ENCODE results near the gene NDUFA13. TPM values are rescaled to one million over a fixed set of nuclear protein-coding genes. Genes with fewer than 3 reads are reported as not detected.

The NDUFA13 gene
- total RNA-seq, 1 donor from 2014 or later: 369 TPM

DNA sequence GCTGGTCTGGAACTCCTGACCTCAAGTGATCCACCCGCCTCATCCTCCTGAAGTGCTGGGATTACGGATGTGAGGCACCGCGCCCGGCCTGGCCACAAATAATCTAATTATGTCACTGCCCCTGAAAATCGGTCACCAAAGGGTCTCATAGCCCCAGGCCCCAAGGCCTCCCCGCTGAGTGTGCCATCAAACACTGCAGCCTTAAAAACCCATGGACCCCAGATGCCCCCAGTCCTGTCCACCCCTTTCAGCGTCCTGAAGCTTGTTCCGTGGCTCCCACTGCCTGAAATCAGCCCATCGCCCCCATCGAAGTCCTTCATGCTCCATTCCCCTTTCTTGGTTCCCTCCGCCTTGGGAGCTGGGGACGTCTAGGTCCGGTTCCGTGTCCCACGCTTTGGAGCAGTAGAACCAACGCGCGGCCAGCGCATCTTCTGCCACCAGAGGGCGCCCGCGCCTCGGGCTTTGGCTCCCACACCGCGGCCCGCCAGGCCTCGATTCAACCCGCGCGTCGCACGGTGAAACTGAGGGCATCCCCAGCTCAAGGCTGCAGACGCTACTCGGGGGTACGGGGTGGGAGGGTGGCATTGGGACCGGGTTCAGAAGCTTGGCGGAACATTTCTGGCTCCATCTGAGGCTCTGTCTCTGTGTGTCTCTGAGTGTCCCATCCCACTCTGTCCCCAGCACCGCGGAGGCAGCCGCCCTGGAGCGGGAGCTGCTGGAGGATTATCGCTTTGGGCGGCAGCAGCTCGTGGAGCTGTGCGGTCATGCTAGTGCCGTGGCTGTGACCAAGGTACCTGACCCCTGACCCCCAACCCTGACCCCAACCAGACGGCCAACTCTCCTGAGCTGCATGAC is 16.2 kb downstream of the NDUFA13 start:
- intact Hi-C loops (cut with micrococcal nuclease): loop anchor here (1.0 to 5.0 kb wide), 3 partner anchors 111 to 245 kb away; partner anchors contain the start of genes ATP13A1 and GMIP

DNA sequence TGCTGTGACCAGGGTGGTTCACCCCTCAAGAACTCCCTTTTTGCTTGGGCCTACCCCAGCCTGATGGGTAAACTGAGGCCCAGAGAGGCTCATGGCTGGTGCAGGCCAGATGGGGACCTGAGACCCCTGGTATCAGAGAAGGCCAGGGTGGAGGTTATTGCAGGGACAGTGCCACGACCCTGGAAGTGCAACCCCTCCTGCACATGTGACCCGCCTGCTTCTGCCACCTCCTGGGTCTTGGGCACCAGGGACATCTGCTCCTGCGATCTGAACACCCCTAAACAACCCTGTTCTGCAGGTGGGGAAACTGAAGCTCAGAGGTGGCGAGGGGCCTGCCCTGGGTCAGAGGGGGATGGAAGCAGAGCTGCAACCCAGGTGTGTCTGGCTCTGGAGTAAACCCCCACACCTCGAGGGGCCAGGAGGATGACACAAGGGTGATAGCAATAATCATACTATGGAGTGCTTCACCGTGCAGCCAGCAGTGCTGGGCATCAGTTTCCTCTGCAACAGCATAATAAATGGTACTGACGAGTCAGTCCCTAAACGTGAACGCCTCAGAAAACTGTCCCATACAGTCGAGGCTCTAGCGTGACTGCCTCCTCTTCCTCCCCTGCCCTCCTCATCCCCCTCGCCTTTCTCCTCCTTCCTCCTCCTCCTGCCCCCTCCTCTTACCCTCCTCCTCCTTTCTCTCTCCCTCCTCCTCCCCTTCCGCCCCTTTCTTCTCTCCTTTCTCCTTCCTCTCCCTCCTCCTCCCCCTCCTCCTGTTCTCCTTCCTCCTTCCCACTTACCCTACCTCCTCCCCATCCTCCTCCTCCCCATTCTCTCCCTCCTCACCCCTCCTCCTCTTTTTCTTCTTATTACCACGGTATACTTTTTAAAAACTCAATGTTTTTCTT is 17.0 kb downstream of the NDUFA13 start:
- intact Hi-C loops (cut with micrococcal nuclease): loop anchor here (1.0 to 5.0 kb wide), 3 partner anchors 110 to 244 kb away; partner anchors contain the start of genes ATP13A1 and GMIP

DNA sequence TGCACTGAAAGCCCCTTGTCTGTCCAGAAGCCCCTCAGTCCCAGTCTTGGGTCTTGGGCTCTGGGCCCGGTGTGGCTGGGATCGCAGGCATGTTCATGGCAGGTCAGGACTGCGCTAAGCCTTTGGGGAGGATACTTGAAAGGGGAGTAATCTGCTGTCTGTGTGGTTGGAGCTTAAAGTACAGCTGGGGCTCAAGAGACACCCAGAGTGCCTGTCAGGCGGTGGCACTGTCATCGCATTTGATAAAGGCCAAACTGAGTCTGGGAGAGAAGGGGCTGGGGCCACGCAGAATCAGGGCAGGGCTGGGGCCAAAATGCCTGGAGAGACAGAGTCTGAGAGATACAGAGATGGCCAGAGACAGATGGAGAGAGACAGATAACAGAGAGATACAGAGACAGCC is 17.8 kb downstream of the NDUFA13 start:
- intact Hi-C loops (cut with micrococcal nuclease): loop anchor here (5.0 kb wide), 2 partner anchors 128 to 243 kb away; partner anchors contain the start of gene ATP13A1

DNA sequence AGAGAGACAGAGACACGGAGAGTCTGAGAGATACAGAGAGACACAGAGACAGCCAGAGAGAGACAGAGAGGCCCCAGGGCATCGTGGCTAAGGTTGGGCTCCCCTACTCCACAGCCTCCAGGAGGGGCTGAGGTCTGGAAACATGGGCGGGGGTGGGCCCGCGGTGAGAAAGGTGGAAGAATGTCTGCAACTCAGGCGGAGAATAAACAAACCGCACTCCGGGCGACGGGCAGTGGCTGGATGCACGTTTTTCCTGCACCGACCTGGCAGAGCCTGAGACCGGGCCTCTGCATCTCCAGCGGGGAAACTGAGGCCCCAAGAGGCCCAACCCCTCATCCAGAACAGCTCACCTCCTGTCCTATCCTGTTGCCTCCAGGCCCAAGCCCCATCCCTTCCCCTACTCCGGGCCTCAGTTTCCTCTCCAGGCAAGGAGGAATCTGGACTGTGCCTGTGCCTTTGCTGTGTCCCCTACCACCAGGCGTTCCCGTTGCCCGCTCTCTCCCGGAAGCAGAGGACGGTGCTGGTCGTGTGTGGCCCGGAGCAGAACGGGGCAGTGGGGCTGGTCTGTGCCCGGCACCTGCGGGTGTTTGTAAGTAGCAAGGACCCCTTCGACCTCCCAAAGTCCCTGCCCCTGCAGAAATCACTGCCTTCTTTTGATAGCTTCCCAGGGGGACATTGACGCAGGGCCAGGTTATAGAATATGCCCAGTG is 18.7 kb downstream of the NDUFA13 start:
- intact Hi-C loops (cut with micrococcal nuclease): loop anchor here (5.0 kb wide), 2 partner anchors 128 to 243 kb away; partner anchors contain the start of gene ATP13A1

DNA sequence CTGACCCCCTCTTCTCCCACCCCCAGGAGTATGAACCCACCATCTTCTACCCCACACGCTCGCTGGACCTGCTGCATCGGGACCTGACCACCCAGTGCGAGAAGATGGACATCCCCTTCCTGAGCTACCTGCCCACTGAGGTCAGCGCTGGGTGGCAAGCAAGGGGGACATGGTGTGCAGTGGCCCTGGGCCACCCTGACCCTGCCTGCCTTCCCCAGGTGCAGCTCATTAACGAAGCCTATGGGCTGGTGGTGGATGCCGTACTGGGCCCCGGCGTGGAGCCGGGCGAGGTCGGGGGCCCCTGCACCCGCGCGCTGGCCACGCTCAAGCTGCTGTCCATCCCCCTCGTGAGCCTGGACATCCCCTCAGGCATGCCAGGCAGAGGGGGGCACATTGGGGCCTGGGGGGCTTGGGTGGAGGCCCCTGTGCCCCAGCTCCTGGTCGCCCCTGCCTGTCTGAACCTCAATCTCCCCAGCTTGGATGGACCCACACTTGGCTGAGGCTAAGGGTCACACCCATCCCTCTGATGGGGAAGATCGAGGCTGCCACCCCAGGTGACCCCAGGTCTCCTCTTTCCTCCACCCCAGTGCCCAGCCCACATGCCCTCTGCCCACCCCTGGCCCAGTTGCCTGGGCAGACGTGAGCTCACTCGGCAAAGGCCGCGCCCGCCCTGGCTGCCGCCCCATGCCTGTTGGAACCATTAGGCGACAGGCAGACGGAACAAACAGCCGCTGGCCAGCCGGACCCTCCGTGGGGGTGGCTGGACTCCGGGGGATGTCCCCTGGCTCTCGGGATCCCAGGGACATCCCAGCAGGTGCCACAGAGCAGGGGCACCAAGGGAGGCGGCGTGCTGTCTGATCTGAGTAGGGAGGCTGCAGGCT is 19.5 kb downstream of the NDUFA13 start:
- intact Hi-C loops (cut with micrococcal nuclease): no loop called here

DNA sequence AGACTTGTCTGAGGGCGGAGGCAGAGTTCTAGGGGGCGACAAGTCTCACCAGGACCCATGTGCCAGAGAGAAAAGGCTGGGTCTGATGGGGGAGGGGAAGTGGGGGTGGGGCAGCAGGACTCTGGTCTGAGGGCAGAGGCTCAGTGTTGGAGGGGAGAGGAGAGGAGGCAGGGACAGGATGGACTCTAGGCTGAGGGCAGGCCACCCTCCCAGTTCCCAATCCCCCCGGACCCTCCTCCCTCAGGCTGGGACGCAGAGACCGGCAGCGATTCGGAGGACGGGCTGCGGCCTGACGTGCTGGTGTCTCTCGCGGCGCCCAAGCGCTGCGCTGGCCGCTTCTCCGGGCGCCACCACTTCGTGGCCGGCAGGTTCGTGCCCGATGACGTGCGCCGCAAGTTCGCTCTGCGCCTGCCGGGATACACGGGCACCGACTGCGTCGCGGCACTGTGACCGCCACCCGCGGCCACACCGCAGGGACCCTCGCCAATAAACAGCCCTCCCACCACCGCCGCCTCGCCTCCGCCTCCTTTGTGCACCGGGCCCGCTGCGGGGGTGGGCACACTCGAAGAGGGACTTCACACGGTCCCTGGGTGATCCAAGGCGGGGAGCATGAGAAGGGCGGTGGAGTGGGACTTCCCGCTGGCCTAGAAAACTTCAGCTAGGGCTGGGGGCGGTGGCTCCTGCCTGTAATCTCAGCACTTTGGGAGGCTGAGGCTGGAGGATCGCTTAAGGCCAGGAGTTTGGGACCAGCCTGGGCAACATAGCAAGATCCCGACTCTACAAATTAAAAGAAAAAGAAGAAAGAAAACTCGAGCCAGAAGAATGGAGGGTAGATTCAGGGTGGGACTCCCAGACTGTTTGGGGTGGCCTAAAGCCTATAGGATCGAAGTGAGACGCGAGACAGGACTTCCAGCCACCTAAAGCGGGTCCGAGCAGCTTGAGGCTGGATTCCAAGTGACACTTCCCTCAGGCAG is 21.3 kb downstream of the NDUFA13 start:
- intact Hi-C loops (cut with micrococcal nuclease): no loop called here

DNA sequence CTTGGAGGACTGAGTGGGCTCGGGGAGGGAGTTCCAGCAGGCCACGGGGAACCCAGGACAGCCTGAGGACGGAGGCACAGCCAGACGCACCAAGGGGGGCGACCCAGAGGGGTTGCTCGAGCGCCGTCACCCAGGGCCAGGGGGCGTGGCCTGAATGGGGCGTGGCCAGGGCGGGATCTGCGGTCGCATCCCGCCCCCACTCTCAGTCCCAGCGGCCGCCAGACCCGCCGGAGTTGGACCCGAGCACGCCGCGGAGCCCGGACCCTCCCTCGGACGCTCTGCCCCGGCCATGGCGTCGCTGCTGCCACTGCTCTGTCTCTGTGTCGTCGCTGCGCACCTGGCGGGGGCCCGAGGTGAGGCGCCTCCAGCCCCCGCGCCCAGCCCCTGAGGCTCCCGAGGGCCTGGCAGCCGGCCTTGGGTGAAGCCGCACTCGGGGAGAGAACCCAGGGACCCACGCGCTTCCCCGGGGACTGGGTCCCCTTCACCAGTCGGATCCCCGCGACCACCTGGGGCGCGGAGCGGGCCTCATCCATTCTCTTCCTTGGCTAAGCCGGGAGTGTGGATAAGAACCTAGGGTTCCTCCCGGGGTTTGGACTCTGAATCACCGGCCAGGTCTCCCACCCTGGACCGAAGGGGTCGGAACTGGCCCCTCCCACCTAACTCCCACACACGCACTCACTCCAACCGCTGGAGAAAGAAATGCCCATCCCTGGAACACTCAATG is 22.2 kb downstream of the NDUFA13 start, which contains the start of gene CILP2:
CILP2 (plus strand) TSS at position 205 of the 724 bp plus-strand sequence; CDS start at position 290, 85 bp downstream.
- intact Hi-C loops (cut with micrococcal nuclease): no loop called here

DNA sequence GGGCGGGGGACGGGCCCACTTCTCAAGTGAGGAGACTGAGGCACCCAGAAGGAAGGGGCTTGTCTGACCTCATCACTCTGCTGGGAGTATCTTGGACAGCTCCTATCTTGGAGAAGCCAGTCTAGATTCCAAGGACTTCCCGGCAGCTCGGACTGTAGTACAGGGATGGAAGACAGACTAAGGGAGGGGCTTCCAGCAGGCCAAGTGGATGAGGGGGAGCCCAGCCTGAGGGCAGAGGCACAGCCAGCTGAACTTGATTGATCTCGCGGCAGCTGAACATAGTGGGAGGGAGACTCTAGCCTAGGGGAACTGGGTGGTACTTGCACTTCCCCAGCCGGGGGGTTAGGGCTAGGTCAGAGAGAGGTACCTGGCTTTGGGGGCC is 22.8 kb downstream of the NDUFA13 start:
- intact Hi-C loops (cut with micrococcal nuclease): no loop called here

DNA sequence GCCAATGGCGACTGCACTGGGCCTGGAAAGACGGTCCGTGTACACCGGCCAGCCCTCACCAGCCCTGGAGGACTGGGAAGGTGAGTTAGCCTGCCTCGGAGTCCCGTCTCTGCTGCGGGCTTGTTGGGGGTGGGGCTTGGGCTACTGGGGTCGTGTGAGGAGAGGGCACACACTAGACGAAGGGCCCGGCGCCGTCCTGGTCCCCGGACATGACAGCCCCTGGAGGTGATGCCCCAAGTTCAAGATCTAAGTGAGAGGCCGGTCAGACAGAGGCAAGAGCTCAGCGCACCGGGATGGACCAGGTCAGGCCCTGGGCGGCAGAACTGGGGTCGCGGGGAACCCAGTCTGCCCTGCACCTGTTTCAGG is 23.7 kb downstream of the NDUFA13 start:
- intact Hi-C loops (cut with micrococcal nuclease): loop anchor here (5.0 kb wide), 1 partner anchor 88 kb away; the partner anchor contains the start of gene LPAR2

DNA sequence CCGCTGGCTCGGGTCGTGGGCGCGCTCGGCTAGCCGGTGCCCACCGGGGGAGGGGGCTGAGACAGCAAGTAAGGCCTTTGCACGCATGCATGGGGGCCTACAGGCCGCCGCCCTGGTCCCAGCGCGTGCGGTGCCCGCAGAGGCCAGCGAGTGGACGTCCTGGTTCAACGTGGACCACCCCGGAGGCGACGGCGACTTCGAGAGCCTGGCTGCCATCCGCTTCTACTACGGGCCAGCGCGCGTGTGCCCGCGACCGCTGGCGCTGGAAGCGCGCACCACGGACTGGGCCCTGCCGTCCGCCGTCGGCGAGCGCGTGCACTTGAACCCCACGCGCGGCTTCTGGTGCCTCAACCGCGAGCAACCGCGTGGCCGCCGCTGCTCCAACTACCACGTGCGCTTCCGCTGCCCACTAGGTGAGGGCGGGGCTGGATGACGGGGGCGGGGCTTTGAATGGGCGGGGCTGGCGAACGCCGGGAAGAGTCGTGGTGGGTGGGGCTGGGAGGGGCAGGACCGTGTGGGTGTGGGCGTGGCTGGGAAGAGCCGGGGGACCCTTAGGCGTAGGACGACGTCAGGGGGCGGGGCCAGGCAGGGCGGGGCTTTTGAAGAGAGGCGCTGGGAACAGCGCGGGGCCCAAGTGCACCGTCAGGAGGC is 24.2 kb downstream of the NDUFA13 start:
- intact Hi-C loops (cut with micrococcal nuclease): loop anchor here (5.0 kb wide), 1 partner anchor 87 kb away; the partner anchor contains the start of gene LPAR2

DNA sequence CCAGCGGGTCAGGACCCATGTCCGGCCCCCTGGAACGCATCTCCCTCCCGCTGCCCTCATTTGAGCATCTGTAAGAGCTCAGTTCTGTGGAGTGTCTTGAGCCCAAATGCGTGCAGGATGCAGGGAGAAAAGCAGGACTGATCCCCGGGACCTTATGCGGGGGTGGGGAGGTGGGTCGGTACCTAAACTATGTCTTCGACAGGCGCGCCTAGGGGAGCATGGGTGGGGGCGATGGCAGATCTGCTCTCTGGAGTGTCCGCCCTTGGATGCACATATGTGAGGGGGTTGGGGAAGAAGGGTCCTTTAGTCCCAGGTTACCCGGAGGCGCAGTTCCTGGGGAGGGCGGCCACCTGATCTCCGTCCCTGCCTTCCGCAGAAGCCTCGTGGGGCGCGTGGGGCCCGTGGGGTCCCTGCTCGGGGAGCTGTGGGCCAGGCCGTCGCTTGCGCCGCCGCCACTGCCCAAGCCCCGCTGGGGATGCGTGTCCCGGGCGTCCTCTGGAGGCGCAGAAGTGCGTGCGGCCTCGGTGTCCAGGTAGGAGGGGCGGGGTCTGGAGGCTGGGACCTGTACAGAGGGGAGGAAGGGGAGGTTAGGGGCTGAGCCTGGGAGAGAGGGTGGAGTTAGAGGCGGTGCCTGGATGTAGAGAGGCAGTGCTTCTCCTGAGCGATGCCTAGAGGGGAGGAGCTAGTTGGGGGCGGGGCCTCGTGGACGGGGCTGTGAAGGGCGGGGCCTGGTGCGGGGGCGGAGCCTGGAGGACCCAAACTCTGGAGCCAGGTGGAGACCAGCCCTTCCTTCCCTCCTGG is 24.9 kb downstream of the NDUFA13 start:
- intact Hi-C loops (cut with micrococcal nuclease): loop anchor here (5.0 kb wide), 1 partner anchor 86 kb away; the partner anchor contains the start of gene LPAR2

DNA sequence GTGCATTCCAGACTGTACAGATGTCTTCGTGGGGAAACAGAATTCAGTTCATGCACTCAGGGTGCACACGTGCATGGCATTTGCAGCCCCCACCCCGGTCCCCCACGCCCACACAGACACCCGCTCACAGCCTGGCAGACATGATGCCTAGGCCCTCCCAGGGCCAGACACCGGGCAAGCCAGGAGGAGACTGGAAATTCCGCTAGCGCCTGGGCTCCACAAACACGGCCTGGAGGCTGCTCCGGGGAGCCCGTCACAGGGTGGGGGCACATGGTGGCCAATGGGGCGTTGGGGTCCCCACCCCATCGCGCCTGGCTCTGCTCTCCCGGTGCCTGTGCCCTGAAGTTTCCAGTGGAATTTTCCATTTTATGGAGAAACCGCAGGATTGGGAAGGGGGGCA is 25.6 kb downstream of the NDUFA13 start:
- intact Hi-C loops (cut with micrococcal nuclease): loop anchor here (5.0 kb wide), 1 partner anchor 86 kb away; the partner anchor contains the start of gene LPAR2

DNA sequence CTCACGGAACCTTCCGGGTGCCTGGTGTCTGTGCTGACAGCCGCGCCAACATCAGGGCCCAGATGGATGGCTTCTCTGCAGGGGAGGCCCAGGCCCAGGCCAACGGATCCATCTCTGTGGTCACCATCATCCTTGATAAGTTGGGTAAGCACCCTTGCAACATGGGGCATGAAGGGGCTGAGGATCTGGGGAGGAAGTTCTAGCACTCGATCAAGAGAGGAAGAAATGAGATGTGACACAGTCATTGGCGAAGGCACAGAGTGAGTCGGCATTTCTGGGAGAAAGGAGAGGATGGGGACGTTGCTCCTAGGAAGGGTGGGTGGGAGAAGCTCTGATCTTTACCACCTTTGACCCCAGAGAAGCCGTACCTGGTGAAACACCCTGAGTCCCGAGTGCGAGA is 26.5 kb downstream of the NDUFA13 start:
- intact Hi-C loops (cut with micrococcal nuclease): loop anchor here (5.0 kb wide), 1 partner anchor 85 kb away; the partner anchor contains the start of gene LPAR2

DNA sequence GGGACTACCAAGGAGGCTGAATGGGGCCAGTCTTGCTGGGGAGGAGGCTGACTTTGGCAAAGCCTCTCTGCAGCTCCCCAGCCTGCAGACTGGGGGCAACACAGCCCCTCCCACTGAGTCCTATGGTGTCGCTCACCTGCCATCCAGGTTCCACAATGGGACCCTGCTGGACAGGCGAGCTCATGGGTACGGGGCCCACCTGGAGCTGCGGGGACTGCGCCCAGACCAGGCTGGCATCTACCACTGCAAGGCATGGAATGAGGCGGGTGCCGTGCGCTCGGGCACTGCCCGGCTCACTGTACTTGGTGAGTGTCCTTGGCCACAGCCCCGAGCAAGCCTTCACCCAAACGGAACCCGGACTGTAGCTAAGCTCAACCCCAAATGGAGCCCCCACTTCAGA is 27.1 kb downstream of the NDUFA13 start:
- intact Hi-C loops (cut with micrococcal nuclease): loop anchor here (5.0 kb wide), 1 partner anchor 84 kb away; the partner anchor contains the start of gene LPAR2

DNA sequence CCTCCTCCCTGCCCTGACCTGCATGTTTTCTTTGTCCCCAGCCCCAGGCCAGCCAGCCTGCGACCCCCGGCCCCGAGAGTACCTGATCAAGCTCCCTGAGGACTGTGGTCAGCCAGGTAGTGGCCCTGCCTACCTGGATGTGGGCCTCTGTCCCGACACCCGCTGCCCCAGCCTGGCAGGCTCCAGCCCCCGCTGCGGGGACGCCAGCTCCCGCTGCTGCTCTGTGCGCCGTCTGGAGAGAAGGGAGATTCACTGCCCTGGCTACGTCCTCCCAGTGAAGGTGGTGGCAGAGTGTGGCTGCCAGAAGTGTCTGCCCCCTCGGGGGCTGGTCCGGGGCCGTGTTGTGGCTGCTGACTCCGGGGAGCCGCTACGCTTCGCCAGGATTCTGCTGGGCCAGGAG is 27.6 kb downstream of the NDUFA13 start:
- intact Hi-C loops (cut with micrococcal nuclease): loop anchor here (5.0 kb wide), 1 partner anchor 84 kb away; the partner anchor contains the start of gene LPAR2

DNA sequence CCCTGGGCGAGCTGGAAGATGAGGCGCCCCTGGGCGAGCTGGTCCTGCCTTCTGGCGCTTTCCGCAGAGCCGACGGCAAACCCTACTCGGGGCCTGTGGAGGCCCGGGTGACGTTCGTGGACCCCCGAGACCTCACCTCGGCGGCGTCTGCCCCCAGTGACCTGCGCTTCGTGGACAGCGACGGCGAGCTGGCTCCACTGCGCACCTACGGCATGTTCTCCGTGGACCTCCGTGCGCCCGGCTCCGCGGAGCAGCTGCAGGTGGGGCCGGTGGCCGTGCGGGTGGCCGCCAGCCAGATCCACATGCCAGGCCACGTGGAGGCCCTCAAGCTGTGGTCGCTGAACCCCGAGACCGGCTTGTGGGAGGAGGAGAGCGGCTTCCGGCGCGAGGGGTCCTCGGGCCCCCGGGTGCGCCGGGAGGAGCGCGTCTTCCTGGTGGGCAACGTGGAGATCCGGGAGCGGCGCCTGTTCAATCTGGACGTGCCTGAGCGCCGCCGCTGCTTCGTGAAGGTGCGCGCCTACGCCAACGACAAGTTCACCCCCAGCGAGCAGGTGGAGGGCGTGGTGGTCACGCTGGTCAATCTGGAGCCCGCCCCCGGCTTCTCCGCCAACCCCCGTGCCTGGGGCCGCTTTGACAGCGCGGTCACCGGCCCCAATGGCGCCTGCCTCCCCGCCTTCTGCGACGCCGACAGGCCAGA is 28.4 kb downstream of the NDUFA13 start:
- intact Hi-C loops (cut with micrococcal nuclease): loop anchor here (5.0 kb wide), 1 partner anchor 83 kb away; the partner anchor contains the start of gene LPAR2
